Measurements from ENCODE around the gene ZNF286A. TPM values are rescaled to one million over a fixed set of nuclear protein-coding genes. Genes with fewer than 3 reads are reported as not detected.
"Not testable (repeated sequence)": the region's sequence is repeated elsewhere in the genome, so short reads cannot be mapped to it uniquely, and the experiment has no call there.

The ZNF286A gene
- total and polyA plus RNA-seq, 2 of the 13 experiments (the other 11 are each of a cell fraction or from before 2014, with no cell fraction given), result 12.7 to 38.8 TPM

DNA sequence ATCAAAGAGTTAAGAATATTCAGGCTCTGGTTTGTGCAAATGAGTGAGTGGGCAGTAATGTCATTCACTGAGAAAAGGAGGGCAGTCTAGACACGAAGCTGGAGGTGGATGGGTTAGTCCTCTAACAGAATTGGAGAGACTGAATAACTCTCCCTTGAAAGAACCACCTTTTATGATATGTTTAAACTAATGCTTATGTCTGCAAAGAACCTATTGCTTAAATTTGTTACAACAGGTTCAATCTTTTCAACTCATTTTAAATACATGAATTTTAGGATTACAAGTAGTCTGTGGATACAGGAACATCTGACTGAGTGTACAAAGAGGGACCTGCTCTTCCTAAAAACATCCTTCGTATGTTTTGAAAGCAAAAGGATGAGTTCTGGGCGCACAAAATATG is 585 bp upstream of the ZNF286A start:
- H4K20me1 ChIP-seq (ENCODE audit: insufficient read depth, low read length); H3K27ac ChIP-seq (ENCODE audit: extremely low read length, insufficient read depth, low read length); H3K79me2 ChIP-seq (ENCODE audit: insufficient read depth, low read length); H3K9me3 ChIP-seq (ENCODE audit: low read length); intact Hi-C loops (cut with micrococcal nuclease; ENCODE audit: unreplicated experiment); DNase-seq (ENCODE audit: low spot score); H3K36me3 ChIP-seq (replicated peaks in 1 of 2; ENCODE audit: control insufficient read depth in 1 of 2, insufficient read depth in 2 of 2, low read length in 2 of 2); BruUV-seq (replicated peaks); CTCF ChIA-PET (ENCODE audit: low intra/inter-chr PET ratio, low total read pairs); FAIRE-seq; H3K4me1 ChIP-seq (ENCODE audit: insufficient read depth, low read length); in situ Hi-C loops (cut with HindIII; ENCODE audit: extremely low pct_ligation_motif_present, low pct_unique_long_range_greater_than_20kb); H3K27me3 ChIP-seq (ENCODE audit: control insufficient read depth in 1 of 2, insufficient read depth in 2 of 2, low read length in 2 of 2): not testable (repeated sequence)
- peak; percentile 36 for ATAC-seq
- H2AFZ ChIP-seq (ENCODE audit: low read length), result peak overlapping the region; percentile 63
- 0% methylated on average over 3 of the region's 3 CpGs for WGBS (ENCODE audit: low lambda C conversion rate)
- peak overlapping the region; percentile 31 to 73 (median 55) for H3K4me3 ChIP-seq (replicated peaks in 1 of 3; ENCODE audit: insufficient read depth in 1 of 3, low read depth in 2 of 3, low read length in 3 of 3)
- H3K9ac ChIP-seq (ENCODE audit: insufficient read depth, low read depth, low read length), result peak overlapping the region; percentile 52
- POLR2A ChIA-PET, result interaction anchor here (1.2 kb wide), 1 partner anchor 300 kb away, joined by 7 read pairs; the partner anchor contains the start of genes TTC19 and ZSWIM7
- H3K4me2 ChIP-seq (ENCODE audit: low read depth, low read length), result peak overlapping the region; percentile 69

GRCh38 chr17:15699937-15700336 is 385 bp downstream of the ZNF286A start:
- Histone ChIP-seq H3K4me3 (replicated peaks in 1 of 3; ENCODE audit: insufficient read depth in 1 of 3, low read depth in 2 of 3, low read length in 3 of 3) (peak overlapping the region in 2 of 3 experiments; percentile 67 to 73; a peak in 5 of 6 replicates), H3K4me2 (ENCODE audit: low read depth, low read length) (peak overlapping the region; percentile 36), H3K9ac (ENCODE audit: insufficient read depth, low read depth, low read length) (peak overlapping the region; percentile 59; the same call in 1 of the 2 replicates)
- H3K27me3 ChIP-seq (ENCODE audit: control insufficient read depth in 1 of 2, insufficient read depth in 2 of 2, low read length in 2 of 2); H3K9me3 ChIP-seq (ENCODE audit: low read length); H3K4me1 ChIP-seq (ENCODE audit: insufficient read depth, low read length); H3K36me3 ChIP-seq (replicated peaks in 1 of 2; ENCODE audit: control insufficient read depth in 1 of 2, insufficient read depth in 2 of 2, low read length in 2 of 2); H2AFZ ChIP-seq (ENCODE audit: low read length); in situ Hi-C loops (cut with HindIII; ENCODE audit: extremely low pct_ligation_motif_present, low pct_unique_long_range_greater_than_20kb); CTCF ChIA-PET (ENCODE audit: low intra/inter-chr PET ratio, low total read pairs); FAIRE-seq; H3K79me2 ChIP-seq (ENCODE audit: insufficient read depth, low read length); DNase-seq (ENCODE audit: low spot score); H3K27ac ChIP-seq (ENCODE audit: extremely low read length, insufficient read depth, low read length); intact Hi-C loops (cut with micrococcal nuclease; ENCODE audit: unreplicated experiment); H4K20me1 ChIP-seq (ENCODE audit: insufficient read depth, low read length): not testable (repeated sequence)
- POLR2A ChIA-PET, result interaction anchor here (1.2 kb wide), 1 partner anchor 299 kb away, joined by 7 read pairs; the partner anchor contains the start of genes TTC19 and ZSWIM7
- ATAC-seq, result peak; percentile 59
- TSS peak; percentile 90 for BruUV-seq (replicated peaks)
- WGBS (ENCODE audit: low lambda C conversion rate), result no CpG with 5 or more reads among the region's 21 CpGs

GRCh38 chr17:15704239-15704638 is 4.7 kb downstream of the ZNF286A start:
- not testable (repeated sequence) for BruUV-seq (replicated peaks)

DNA sequence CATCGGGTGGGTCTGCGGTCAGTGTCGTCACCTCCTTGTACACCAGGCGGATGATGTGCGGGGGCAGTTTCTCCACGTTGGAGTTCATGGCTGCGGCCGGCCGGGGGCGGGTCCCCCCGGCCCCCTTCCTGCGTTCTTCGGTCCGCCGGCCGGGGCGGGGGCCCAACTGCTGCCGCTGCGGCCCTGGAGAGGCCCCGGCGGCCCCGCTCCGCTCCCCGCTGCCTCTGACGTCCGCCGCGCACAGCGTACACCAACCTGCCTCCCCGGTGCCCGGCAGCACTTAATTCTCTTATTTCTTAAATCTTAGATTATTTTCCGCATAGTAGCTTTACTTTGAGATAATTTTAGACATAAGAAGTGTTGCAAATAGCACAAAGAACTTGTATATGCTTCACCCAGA is 5.3 kb downstream of the ZNF286A start:
- H4K20me1 ChIP-seq (ENCODE audit: insufficient read depth, low read length); H3K4me3 ChIP-seq (replicated peaks in 1 of 3; ENCODE audit: insufficient read depth in 1 of 3, low read depth in 2 of 3, low read length in 3 of 3); DNase-seq (ENCODE audit: low spot score); H2AFZ ChIP-seq (ENCODE audit: low read length); CTCF ChIA-PET (ENCODE audit: low intra/inter-chr PET ratio, low total read pairs); H3K27ac ChIP-seq (ENCODE audit: extremely low read length, insufficient read depth, low read length); H3K27me3 ChIP-seq (ENCODE audit: control insufficient read depth in 1 of 2, insufficient read depth in 2 of 2, low read length in 2 of 2); BruUV-seq (replicated peaks); H3K9ac ChIP-seq (ENCODE audit: insufficient read depth, low read depth, low read length); intact Hi-C loops (cut with micrococcal nuclease; ENCODE audit: unreplicated experiment); ATAC-seq; FAIRE-seq; POLR2A ChIA-PET; in situ Hi-C loops (cut with HindIII; ENCODE audit: extremely low pct_ligation_motif_present, low pct_unique_long_range_greater_than_20kb); H3K79me2 ChIP-seq (ENCODE audit: insufficient read depth, low read length); H3K4me2 ChIP-seq (ENCODE audit: low read depth, low read length); H3K4me1 ChIP-seq (ENCODE audit: insufficient read depth, low read length): not testable (repeated sequence)
- 97% methylated on average over 25 of the region's 32 CpGs for WGBS (ENCODE audit: low lambda C conversion rate)
- Histone ChIP-seq H3K36me3 (replicated peaks in 1 of 2; ENCODE audit: control insufficient read depth in 1 of 2, insufficient read depth in 2 of 2, low read length in 2 of 2) (peaks cover 7 to 24% of the 10 kb centered on the region in 2 experiments; a peak in 4 of 5 replicates), H3K9me3 (ENCODE audit: low read length) (peaks cover 13% of the 10 kb centered on the region; the same call in 1 of the 2 replicates)

More at GRCh38 chr17:15704239-15704638, 4.7 kb downstream of the ZNF286A start:
- H3K4me3 ChIP-seq (replicated peaks in 1 of 3; ENCODE audit: insufficient read depth in 1 of 3, low read depth in 2 of 3, low read length in 3 of 3); in situ Hi-C loops (cut with HindIII; ENCODE audit: extremely low pct_ligation_motif_present, low pct_unique_long_range_greater_than_20kb); H3K27ac ChIP-seq (ENCODE audit: extremely low read length, insufficient read depth, low read length); H2AFZ ChIP-seq (ENCODE audit: low read length); POLR2A ChIA-PET; H4K20me1 ChIP-seq (ENCODE audit: insufficient read depth, low read length); DNase-seq (ENCODE audit: low spot score); H3K9ac ChIP-seq (ENCODE audit: insufficient read depth, low read depth, low read length); CTCF ChIA-PET (ENCODE audit: low intra/inter-chr PET ratio, low total read pairs); ATAC-seq; H3K79me2 ChIP-seq (ENCODE audit: insufficient read depth, low read length); intact Hi-C loops (cut with micrococcal nuclease; ENCODE audit: unreplicated experiment); H3K4me1 ChIP-seq (ENCODE audit: insufficient read depth, low read length); H3K27me3 ChIP-seq (ENCODE audit: control insufficient read depth in 1 of 2, insufficient read depth in 2 of 2, low read length in 2 of 2); H3K4me2 ChIP-seq (ENCODE audit: low read depth, low read length); FAIRE-seq: not testable (repeated sequence)
- 97% methylated on average over 17 of the region's 33 CpGs for WGBS (ENCODE audit: low lambda C conversion rate)
- Histone ChIP-seq H3K9me3 (ENCODE audit: low read length) (peaks cover 13% of the 10 kb centered on the region; the same call in 1 of the 2 replicates), H3K36me3 (replicated peaks in 1 of 2; ENCODE audit: control insufficient read depth in 1 of 2, insufficient read depth in 2 of 2, low read length in 2 of 2) (peaks cover 7 to 24% of the 10 kb centered on the region in 2 experiments; a peak in 4 of 5 replicates)

Measured in HepG2 (cell line).